Body of pancreas (tissue), 4 donors: ENCODE data around the gene CHP2. TPM values are rescaled to one million over a fixed set of nuclear protein-coding genes. Genes with fewer than 3 reads are reported as not detected.

Experiments used
- ATAC-seq: fragments of 150-250 bp; one replicate; pipeline ENCODE4 v1.9.1; 2016
- DNase-seq, 4 donors: peaks; one replicate each; pipeline ENCODE4 v3.0.0-alpha.2; 2019
- H3K27ac ChIP-seq, 4 donors: fragments of 200-600 bp; sonication (generic); 1 replicate in 3 of 4; 2 replicates in 1 of 4; pipeline versions ENCODE4 v1.5.1 to v1.6.1; 2016 to 2019; ENCODE audit warnings: mild to moderate bottlenecking in 1 of 4, mixed read lengths in 1 of 4, moderate library complexity in 1 of 4
- H3K27me3 ChIP-seq, 2 donors: fragments of 200-600 bp; sonication (generic); one replicate each; pipeline ENCODE4 v1.6.0; 2016; ENCODE audit warnings: mild to moderate bottlenecking in 1 of 2
- H3K36me3 ChIP-seq, 2 donors: fragments of 200-600 bp; sonication (generic); replicated peaks in 1 of 2; 2 replicates each; pipeline ENCODE4 v1.5.1; 2016; ENCODE audit warnings: low read depth in 2 of 2; ENCODE audit not compliant: insufficient read depth in 1 of 2
- H3K4me1 ChIP-seq: fragments of 200-600 bp; sonication (generic); one replicate; pipeline ENCODE4 v1.6.0; 2016
- H3K4me3 ChIP-seq, 2 donors: fragments of 200-600 bp; sonication (generic); 1 replicate in 1 of 2; 2 replicates in 1 of 2; pipeline ENCODE4 v1.5.1; 2016 to 2019
- H3K9me3 ChIP-seq, 3 donors: fragments of 200-600 bp; sonication (generic); 1 replicate in 2 of 3; 2 replicates in 1 of 3; pipeline ENCODE4 v1.5.1; 2016
- POLR2A ChIP-seq, 3 donors: fragments of 450-650 bp; IDR thresholded peaks; one replicate each; pipeline ENCODE4 v1.6.1; 2016; ENCODE audit warnings: antibody characterized with exemption in 3 of 3, mild to moderate bottlenecking in 2 of 3
- WGBS, 2 donors: methylation state at CpG; one replicate each; pipeline ENCODE4 v1.1.5; 2017; 5-methylcytosine and 5-hydroxymethylcytosine counted together
- intact Hi-C: fragments of 100-400 bp; cut with DNase I; formaldehyde crosslinking; loops from one replicate; pipeline ENCODE4 v1.15.1; 2023
- total RNA-seq, 2 donors: library from RNA; depleted of rRNA; stranded (reverse); fragments of >200 nt; gene quantifications; one replicate each; pipeline ENCODE4 v1.1.0, GENCODE V29; 2016
- TF ChIP-seq, protein P1 (sequence below), 7 experiments: fragments of 450-650 bp in 4 of 7; fragments of 200-600 bp in 3 of 7; sonication (generic) in 3 of 7; IDR thresholded peaks; one replicate each; pipeline ENCODE4 v1.5.1; 2016 to 2019; ENCODE audit warnings: antibody characterized with exemption in 7 of 7

The CHP2 gene
- total RNA-seq, 2 donors from 2014 or later: not detected

DNA sequence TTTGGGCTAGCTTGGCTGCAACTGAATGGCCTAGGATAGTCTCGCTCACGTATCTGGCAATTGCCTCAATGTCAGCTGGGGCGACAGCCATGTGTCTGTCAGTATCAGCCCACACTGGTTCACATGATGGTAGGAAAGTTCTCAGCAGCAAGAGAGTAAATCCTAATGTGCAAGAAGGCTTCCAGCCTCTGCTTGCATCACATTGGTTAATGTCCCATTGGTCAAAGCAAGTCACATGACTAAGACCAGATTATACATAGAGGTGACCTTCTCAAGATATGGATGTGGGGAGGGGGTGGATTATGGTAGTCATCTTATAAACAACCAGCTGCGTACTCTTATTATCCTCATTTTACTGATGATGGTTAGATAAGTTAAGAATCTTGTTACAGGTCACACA, 31.0 kb downstream of the CHP2 start:
- no peak overlapping the region for H3K4me3 ChIP-seq
- no peaks in the 10 kb centered on the region for H3K4me1 ChIP-seq
- intact Hi-C loops: no loop called here
- no peaks in the 10 kb centered on the region for H3K27me3 ChIP-seq
- ATAC-seq: no peak
- H3K9me3 ChIP-seq: no peaks in the 10 kb centered on the region
- H3K27ac ChIP-seq: no peak overlapping the region
- whole genome bisulfite sequencing, 2 donors: 86 to 87% methylated on average over 4 of the region's 4 CpGs
- H3K36me3 ChIP-seq: no peaks in the 10 kb centered on the region
- TF ChIP-seq, protein P1, sequence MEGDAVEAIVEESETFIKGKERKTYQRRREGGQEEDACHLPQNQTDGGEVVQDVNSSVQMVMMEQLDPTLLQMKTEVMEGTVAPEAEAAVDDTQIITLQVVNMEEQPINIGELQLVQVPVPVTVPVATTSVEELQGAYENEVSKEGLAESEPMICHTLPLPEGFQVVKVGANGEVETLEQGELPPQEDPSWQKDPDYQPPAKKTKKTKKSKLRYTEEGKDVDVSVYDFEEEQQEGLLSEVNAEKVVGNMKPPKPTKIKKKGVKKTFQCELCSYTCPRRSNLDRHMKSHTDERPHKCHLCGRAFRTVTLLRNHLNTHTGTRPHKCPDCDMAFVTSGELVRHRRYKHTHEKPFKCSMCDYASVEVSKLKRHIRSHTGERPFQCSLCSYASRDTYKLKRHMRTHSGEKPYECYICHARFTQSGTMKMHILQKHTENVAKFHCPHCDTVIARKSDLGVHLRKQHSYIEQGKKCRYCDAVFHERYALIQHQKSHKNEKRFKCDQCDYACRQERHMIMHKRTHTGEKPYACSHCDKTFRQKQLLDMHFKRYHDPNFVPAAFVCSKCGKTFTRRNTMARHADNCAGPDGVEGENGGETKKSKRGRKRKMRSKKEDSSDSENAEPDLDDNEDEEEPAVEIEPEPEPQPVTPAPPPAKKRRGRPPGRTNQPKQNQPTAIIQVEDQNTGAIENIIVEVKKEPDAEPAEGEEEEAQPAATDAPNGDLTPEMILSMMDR (IDR thresholded peaks at IDR 0.05): no peak
- no peak for TF ChIP-seq POLR2A (IDR thresholded peaks at IDR 0.05)
- no peak for DNase-seq

DNA sequence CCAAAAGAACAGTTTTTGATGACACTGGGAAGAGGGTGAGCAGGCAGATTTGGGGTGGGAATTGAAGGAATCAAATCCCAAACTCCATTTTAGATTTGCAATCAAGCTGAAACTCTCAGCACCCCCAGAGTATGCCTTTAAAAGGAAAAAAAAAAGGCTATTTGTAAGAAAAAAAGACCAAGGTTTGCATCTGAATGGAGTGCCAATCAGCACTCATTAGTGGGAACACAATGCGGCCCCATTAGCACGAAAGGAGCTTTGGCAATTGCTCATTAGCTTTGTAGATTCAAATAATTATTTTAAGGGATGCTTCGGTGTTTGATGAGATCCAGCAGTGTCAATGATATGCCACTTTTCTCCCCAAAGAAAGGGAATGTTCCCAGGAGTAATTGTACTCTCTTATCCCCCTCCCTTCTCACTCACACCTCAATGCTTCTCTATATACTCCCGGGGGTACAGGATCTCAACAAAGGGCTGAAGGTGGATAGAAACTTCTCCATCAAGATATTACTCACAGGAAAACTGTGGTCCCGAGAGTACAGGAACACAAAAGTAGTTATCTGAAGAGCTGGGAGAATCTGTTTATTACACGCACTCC, 32.2 kb downstream of the CHP2 start:
- 16 to 19% methylated on average over 6 of the region's 6 CpGs for WGBS, 2 donors
- no peak overlapping the region for H3K4me3 ChIP-seq
- no peaks in the 10 kb centered on the region for H3K27me3 ChIP-seq
- H3K9me3 ChIP-seq: no peaks in the 10 kb centered on the region
- intact Hi-C loops: no loop called here
- TF ChIP-seq POLR2A (IDR thresholded peaks at IDR 0.05): no peak
- TF ChIP-seq, protein P1 (IDR thresholded peaks at IDR 0.05): no peak
- H3K4me1 ChIP-seq: no peaks in the 10 kb centered on the region
- ATAC-seq (no peak), DNase-seq (no peak)
- no peak overlapping the region for H3K27ac ChIP-seq
- H3K36me3 ChIP-seq: no peaks in the 10 kb centered on the region

DNA sequence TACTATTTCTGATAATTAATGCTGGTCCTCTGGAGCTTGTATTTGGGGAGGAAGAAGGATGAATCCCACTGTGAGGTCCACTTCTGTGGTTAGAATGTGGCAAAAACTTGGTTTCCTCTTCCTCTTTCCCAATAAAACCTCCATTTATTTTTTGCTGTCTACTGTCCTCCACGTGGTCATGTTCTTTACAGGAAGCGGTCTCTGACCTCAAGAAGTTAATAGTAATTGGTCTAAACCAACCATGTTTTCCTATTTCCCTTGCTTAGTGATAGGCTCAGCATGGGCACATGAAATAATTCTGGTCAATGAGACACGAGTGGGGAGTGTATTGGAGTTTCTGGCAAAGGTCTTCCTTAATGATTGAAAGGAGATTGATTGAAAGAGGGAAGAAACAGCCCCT, 33.9 kb downstream of the CHP2 start:
- Histone ChIP-seq H3K4me1 (no peaks in the 10 kb centered on the region), H3K27ac (no peak overlapping the region), H3K36me3 (no peaks in the 10 kb centered on the region), H3K9me3 (no peaks in the 10 kb centered on the region), H3K27me3 (no peaks in the 10 kb centered on the region), H3K4me3 (no peak overlapping the region)
- TF ChIP-seq POLR2A (IDR thresholded peaks at IDR 0.05): no peak
- TF ChIP-seq, protein P1 (IDR thresholded peaks at IDR 0.05): no peak
- DNase-seq (no peak), ATAC-seq (no peak)
- WGBS, 2 donors: 39 to 54% methylated on average over 3 of the region's 3 CpGs
- intact Hi-C loops: no loop called here

DNA sequence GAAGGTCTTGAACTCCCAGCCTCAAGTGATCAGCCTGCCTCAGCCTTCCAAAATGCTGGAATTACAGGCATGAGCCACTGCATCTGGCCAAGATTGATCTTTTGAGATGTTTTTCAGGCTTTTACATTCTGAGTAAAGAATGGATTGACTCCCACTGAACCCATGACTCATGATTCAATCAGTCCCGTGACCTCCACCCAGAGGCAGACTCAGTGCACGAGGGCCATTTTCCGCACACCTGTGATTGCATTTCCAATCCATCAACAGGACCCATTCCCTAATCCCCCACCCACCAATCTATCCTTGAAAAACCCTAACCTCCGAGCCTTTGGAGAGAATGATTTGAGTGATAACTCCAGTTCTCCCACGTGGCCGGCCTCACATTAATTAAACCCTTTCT, 40.6 kb downstream of the CHP2 start:
- intact Hi-C loops: no loop called here
- 71 to 79% methylated on average over 6 of the region's 6 CpGs for WGBS, 2 donors
- Histone ChIP-seq H3K9me3 (no peaks in the 10 kb centered on the region), H3K4me3 (no peak overlapping the region), H3K27ac (no peak overlapping the region), H3K36me3 (no peaks in the 10 kb centered on the region), H3K27me3 (no peaks in the 10 kb centered on the region), H3K4me1 (no peaks in the 10 kb centered on the region)
- ATAC-seq (no peak), DNase-seq (no peak)
- TF ChIP-seq, protein P1 (IDR thresholded peaks at IDR 0.05): no peak
- TF ChIP-seq POLR2A (IDR thresholded peaks at IDR 0.05): no peak

DNA sequence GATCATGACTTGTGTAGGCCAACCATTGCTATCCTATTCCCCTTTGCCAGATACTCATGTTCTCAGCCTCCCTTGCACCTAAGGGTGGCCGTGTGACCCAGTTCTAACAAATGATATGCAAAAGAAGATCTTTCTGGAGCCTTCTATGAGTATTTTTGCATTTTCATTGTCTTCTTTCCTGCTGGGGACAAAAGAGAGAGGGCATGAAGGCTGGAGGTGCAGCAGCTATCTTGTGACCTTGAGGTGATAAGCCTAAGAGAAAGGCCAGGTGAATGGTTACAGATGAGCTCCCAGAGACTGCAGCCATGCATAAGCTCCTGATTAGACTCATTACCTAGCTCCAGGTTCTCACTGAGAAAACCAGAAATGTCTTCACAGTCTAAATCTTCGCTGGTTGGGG, 42.1 kb downstream of the CHP2 start:
- 60 to 69% methylated on average over 2 of the region's 2 CpGs for WGBS, 2 donors
- Histone ChIP-seq H3K36me3 (no peaks in the 10 kb centered on the region), H3K27me3 (no peaks in the 10 kb centered on the region), H3K9me3 (no peaks in the 10 kb centered on the region), H3K27ac (no peak overlapping the region), H3K4me1 (no peaks in the 10 kb centered on the region), H3K4me3 (no peak overlapping the region)
- DNase-seq (no peak), ATAC-seq (no peak)
- TF ChIP-seq, protein P1 (IDR thresholded peaks at IDR 0.05): no peak
- TF ChIP-seq POLR2A (IDR thresholded peaks at IDR 0.05): no peak
- intact Hi-C loops: no loop called here
